ENCODE results near the gene PLXNB3. TPM values are rescaled to one million over a fixed set of nuclear protein-coding genes. Genes with fewer than 3 reads are reported as not detected.

The PLXNB3 gene
- total RNA-seq, 1 donor from 2014 or later, result not detected

DNA sequence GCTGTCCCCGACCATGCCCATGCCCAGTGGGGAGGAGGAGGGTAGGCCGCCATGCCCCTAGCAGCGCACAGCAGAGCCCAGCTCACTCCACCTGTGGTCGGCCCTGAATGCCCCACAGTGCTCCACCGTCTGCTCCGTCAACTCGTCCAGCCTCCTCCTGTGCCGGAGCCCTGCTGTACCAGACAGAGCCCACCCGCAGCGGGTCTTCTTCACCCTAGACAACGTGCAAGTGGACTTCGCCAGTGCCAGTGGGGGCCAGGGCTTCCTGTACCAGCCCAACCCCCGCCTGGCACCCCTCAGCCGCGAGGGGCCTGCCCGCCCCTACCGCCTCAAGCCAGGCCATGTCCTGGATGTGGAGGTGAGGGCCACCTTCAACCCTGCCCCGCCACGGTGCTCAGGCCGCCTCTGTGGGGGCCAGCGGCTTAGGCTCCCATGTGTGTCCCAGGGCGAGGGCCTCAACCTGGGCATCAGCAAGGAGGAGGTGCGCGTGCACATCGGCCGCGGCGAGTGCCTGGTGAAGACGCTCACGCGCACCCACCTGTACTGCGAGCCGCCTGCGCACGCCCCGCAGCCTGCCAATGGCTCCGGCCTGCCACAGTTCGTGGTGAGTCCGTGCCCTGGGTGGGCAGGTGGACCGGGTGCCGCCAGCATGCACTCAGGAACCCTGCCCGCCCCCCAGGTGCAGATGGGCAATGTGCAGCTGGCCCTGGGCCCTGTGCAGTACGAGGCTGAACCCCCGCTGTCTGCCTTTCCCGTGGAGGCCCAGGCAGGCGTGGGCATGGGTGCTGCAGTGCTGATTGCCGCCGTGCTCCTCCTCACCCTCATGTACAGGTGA, 9.9 kb downstream of the PLXNB3 start:
- Mint-ChIP-seq H3K27ac (no peak overlapping the region), H3K4me3 (no peak overlapping the region), H3K4me1 (no peaks in the 10 kb centered on the region), H3K36me3 (ENCODE audit: low read depth) (no peaks in the 10 kb centered on the region), H3K27me3 (no peaks in the 10 kb centered on the region), H3K9me3 (no peaks in the 10 kb centered on the region)
- ChIA-PET POLR2A (no interaction called here), CTCF (no interaction called here)
- ATAC-seq (ENCODE audit: low read depth), result no peak
- intact Hi-C loops (cut with micrococcal nuclease), result no loop called here
- no peak for DNase-seq
- no peak for TF ChIP-seq CTCF (IDR thresholded peaks at IDR 0.05)

DNA sequence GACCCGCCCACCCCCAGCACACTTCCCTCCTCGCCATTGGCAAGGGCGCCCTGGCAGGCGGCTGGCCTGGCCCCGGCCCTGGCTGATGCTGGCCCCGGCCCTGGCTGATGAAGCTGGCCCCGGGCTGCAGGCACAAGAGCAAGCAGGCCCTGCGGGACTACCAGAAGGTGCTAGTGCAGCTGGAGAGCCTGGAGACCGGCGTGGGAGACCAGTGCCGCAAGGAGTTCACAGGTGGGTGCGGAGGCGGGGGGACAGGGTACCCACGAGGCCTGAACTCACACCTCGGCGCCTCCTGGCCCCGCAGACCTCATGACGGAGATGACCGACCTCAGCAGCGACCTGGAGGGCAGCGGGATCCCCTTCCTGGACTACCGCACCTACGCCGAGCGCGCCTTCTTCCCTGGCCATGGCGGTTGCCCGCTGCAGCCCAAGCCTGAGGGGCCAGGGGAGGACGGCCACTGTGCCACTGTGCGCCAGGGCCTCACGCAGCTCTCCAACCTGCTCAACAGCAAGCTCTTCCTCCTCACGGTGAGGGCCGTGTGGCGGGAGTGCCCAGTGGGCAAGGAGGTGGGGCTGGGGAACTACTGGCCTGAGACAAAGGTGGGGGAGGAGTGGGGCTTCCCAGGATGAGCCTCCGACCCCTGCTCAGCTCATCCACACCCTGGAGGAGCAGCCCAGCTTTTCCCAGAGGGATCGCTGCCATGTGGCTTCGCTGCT, 10.7 kb downstream of the PLXNB3 start:
- no peaks in the 10 kb centered on the region for H3K36me3 Mint-ChIP-seq (ENCODE audit: low read depth)
- H3K27me3 Mint-ChIP-seq, result peaks cover 2% of the 10 kb centered on the region
- POLR2A ChIA-PET, result no interaction called here
- intact Hi-C loops (cut with micrococcal nuclease), result no loop called here
- H3K9me3 Mint-ChIP-seq, result no peaks in the 10 kb centered on the region
- no peak for TF ChIP-seq CTCF (IDR thresholded peaks at IDR 0.05)
- CTCF ChIA-PET, result no interaction called here
- ATAC-seq (ENCODE audit: low read depth) (no peak), DNase-seq (no peak)
- no peak overlapping the region for H3K4me3 Mint-ChIP-seq
- no peak overlapping the region for H3K27ac Mint-ChIP-seq
- H3K4me1 Mint-ChIP-seq, result no peaks in the 10 kb centered on the region

GRCh38 chrX:153775293-153776119, 11.5 kb downstream of the PLXNB3 start:
- Mint-ChIP-seq H3K4me1 (peaks cover 4% of the 10 kb centered on the region), H3K27me3 (peaks cover 3% of the 10 kb centered on the region), H3K27ac (no peak overlapping the region), H3K36me3 (ENCODE audit: low read depth) (no peaks in the 10 kb centered on the region), H3K4me3 (no peak overlapping the region), H3K9me3 (no peaks in the 10 kb centered on the region)
- intact Hi-C loops (cut with micrococcal nuclease), result no loop called here
- ChIA-PET CTCF (no interaction called here), POLR2A (no interaction called here)
- no peak for DNase-seq
- ATAC-seq (ENCODE audit: low read depth), result no peak
- no peak for TF ChIP-seq CTCF (IDR thresholded peaks at IDR 0.05)

DNA sequence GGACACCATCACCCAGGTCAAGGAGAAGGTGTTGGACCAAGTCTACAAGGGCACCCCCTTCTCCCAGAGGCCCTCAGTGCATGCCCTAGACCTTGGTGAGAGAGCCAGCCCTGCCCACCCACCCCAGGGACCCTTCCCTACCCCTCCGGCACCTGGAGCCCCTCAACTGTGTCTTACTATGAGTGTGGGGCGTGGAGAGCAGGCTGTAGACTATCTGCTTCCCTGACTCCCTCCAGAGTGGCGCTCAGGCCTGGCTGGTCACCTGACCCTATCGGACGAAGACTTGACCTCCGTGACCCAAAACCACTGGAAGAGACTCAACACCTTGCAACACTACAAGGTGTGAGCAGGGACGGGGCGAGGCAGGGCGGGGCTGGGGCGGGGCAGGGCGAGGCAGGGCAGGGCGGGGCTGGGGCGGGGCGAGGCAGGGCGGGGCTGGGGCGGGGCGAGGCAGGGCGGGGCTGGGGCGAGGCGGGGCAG, 12.1 kb downstream of the PLXNB3 start:
- POLR2A ChIA-PET, result no interaction called here
- Mint-ChIP-seq H3K4me1 (peaks cover 4% of the 10 kb centered on the region), H3K36me3 (ENCODE audit: low read depth) (no peaks in the 10 kb centered on the region), H3K4me3 (no peak overlapping the region), H3K27ac (no peak overlapping the region), H3K9me3 (no peaks in the 10 kb centered on the region), H3K27me3 (peaks cover 3% of the 10 kb centered on the region)
- CTCF ChIA-PET, result no interaction called here
- TF ChIP-seq CTCF (IDR thresholded peaks at IDR 0.05), result no peak
- DNase-seq (no peak), ATAC-seq (ENCODE audit: low read depth) (no peak)
- intact Hi-C loops (cut with micrococcal nuclease), result no loop called here

GRCh38 chrX:153776611-153777045, 12.6 kb downstream of the PLXNB3 start:
- intact Hi-C loops (cut with micrococcal nuclease), result no loop called here
- ChIA-PET CTCF (no interaction called here), POLR2A (no interaction called here)
- ATAC-seq (ENCODE audit: low read depth), result no peak
- Mint-ChIP-seq H3K4me3 (no peak overlapping the region), H3K27me3 (peaks cover 3% of the 10 kb centered on the region), H3K27ac (no peak overlapping the region), H3K9me3 (no peaks in the 10 kb centered on the region), H3K36me3 (ENCODE audit: low read depth) (no peaks in the 10 kb centered on the region), H3K4me1 (peaks cover 4% of the 10 kb centered on the region)
- no peak for DNase-seq
- no peak for TF ChIP-seq CTCF (IDR thresholded peaks at IDR 0.05)
